Kasumi-1 (cell line): ENCODE results near the gene PARN.
A peak's percentile ranks its signal among the peaks of the same experiment; 100 is the strongest.
"Not testable (repeated sequence)": the region's sequence is repeated elsewhere in the genome, so short reads cannot be mapped to it uniquely, and the experiment has no call there.

ENCODE experiments used
- DNase-seq, 2 experiments: peaks; one replicate each; lab custom pipeline; 2025; lab: John Stamatoyannopoulos, UW

Gene PARN

GRCh38 chr16:14632693-14633569 is 2.9 kb upstream of the PARN start, which contains the start of gene BFAR:
Gene BFAR, plus strand, starts transcription at chr16:14632951. Its CDS starts 11,396 bp downstream, at chr16:14644347.
- peak; percentile 82 to 84 for DNase-seq

GRCh38 chr16:14630620-14631330 is 715 bp upstream of the PARN start:
- not testable (repeated sequence) for DNase-seq

GRCh38 chr16:14629612-14629918 is 495 bp downstream of the PARN start:
- no peak for DNase-seq

- no peak for DNase-seq
These were observed 1.1 kb downstream of the PARN start for GRCh38 chr16:14628806-14629611.

- DNase-seq, result no peak
These were observed 3.0 kb downstream of the PARN start for GRCh38 chr16:14627078-14627477.

GRCh38 chr16:14618566-14618965 is 11.5 kb downstream of the PARN start:
- DNase-seq, result no peak

- DNase-seq, result no peak
These were observed 13.8 kb downstream of the PARN start for GRCh38 chr16:14616280-14616679.

- DNase-seq, result no peak
These were observed 16.1 kb downstream of the PARN start for GRCh38 chr16:14613991-14614390.

- DNase-seq, result no peak
These were observed 18.4 kb downstream of the PARN start for GRCh38 chr16:14611660-14612059.

GRCh38 chr16:14609716-14610115 is 20.3 kb downstream of the PARN start:
- no peak for DNase-seq

- no peak for DNase-seq
These were observed 21.5 kb downstream of the PARN start for GRCh38 chr16:14608604-14609003.

- DNase-seq, result no peak
These were observed 21.9 kb downstream of the PARN start for GRCh38 chr16:14608111-14608566.

- no peak for DNase-seq
These were observed 24.0 kb downstream of the PARN start for GRCh38 chr16:14606102-14606501.

GRCh38 chr16:14602443-14602963 is 27.6 kb downstream of the PARN start:
- DNase-seq, result no peak

- peak; percentile 1 to 14 for DNase-seq
These were observed 29.9 kb downstream of the PARN start for GRCh38 chr16:14600164-14600563.

- no peak for DNase-seq
These were observed 43.3 kb downstream of the PARN start for GRCh38 chr16:14586637-14587305.

- DNase-seq, result no peak
These were observed 44.8 kb downstream of the PARN start for GRCh38 chr16:14585287-14585686.

- not testable (repeated sequence) for DNase-seq
These were observed 49.1 kb downstream of the PARN start for GRCh38 chr16:14580926-14581325.

GRCh38 chr16:14579266-14579665 is 50.8 kb downstream of the PARN start:
- no peak for DNase-seq

- DNase-seq, result no peak
These were observed 53.5 kb downstream of the PARN start for GRCh38 chr16:14576532-14576931.

- no peak for DNase-seq
These were observed 54.0 kb downstream of the PARN start for GRCh38 chr16:14576069-14576468.
